PC-9 (cell line): ENCODE results near the gene DHX8. TPM values are rescaled to one million over a fixed set of nuclear protein-coding genes. Genes with fewer than 3 reads are reported as not detected.

Experiments
- BruUV-seq: library from RNA; stranded (reverse); fragments of 400-500 nt; replicated peaks from 2 replicates; lab custom pipeline; 2021; lab: Mats Ljungman, UMichigan
- CTCF ChIA-PET: fragments of 300-600 bp; sonication (Branson Sonifier 250); formaldehyde crosslinking; loops from one replicate; lab custom pipeline; 2022; ENCODE audit warnings: antibody characterized with exemption; lab: Charles Lee
- POLR2A ChIA-PET: fragments of 300-600 bp; sonication (Branson Sonifier 250); formaldehyde crosslinking; loops from one replicate; lab custom pipeline; 2022; ENCODE audit warnings: antibody characterized with exemption; ENCODE audit not compliant: unreplicated experiment; lab: Charles Lee
- DNase-seq, 2 experiments: peaks; one replicate each; pipeline versions ENCODE4 v3.0.0 to v3.0.0-alpha.2; 2015 to 2022; ENCODE audit warnings: mixed read lengths in 1 of 2
- H2AFZ ChIP-seq: fragments of 200-600 bp; sonication (generic); 2 replicates; pipeline ENCODE4 v1.8.1; 2017; ENCODE audit warnings: antibody characterized with exemption
- H3F3A ChIP-seq: fragments of 200-600 bp; sonication (generic); 2 replicates; pipeline ENCODE4 v1.8.1; 2017; ENCODE audit warnings: antibody characterized with exemption, mild to moderate bottlenecking, low read depth; ENCODE audit not compliant: insufficient read depth
- H3K27ac ChIP-seq: fragments of 200-600 bp; sonication (generic); 2 replicates; pipeline ENCODE4 v1.6.1; 2016; ENCODE audit warnings: mixed run types
- H3K27me3 ChIP-seq: fragments of 200-600 bp; sonication (generic); 2 replicates; pipeline ENCODE4 v1.6.1; 2016; ENCODE audit warnings: low read depth, mixed run types; ENCODE audit not compliant: insufficient read depth
- H3K36me3 ChIP-seq: fragments of 200-600 bp; sonication (generic); 2 replicates; pipeline ENCODE4 v1.6.1; 2016; ENCODE audit warnings: low read depth, mixed run types
- H3K4me1 ChIP-seq: fragments of 200-600 bp; sonication (generic); replicated peaks from 2 replicates; pipeline ENCODE4 v1.6.1; 2016; ENCODE audit warnings: mixed run types; ENCODE audit not compliant: insufficient read depth
- H3K4me2 ChIP-seq: fragments of 200-600 bp; sonication (generic); 2 replicates; pipeline ENCODE4 v1.6.1; 2017; ENCODE audit warnings: mixed run types
- H3K4me3 ChIP-seq: fragments of 200-600 bp; sonication (generic); 2 replicates; pipeline ENCODE4 v1.6.1; 2016; ENCODE audit warnings: mixed run types
- H3K79me2 ChIP-seq: fragments of 200-600 bp; sonication (generic); 2 replicates; pipeline ENCODE4 v1.6.1; 2017; ENCODE audit warnings: low read depth, mixed run types
- H3K9me2 ChIP-seq: fragments of 200-600 bp; sonication (generic); 2 replicates; pipeline ENCODE4 v1.8.1; 2017; ENCODE audit warnings: mild to moderate bottlenecking; ENCODE audit not compliant: insufficient read depth
- H3K9me3 ChIP-seq: fragments of 200-600 bp; sonication (generic); 2 replicates; pipeline ENCODE4 v1.8.1; 2016; ENCODE audit warnings: low read depth; ENCODE audit not compliant: insufficient read depth
- H4K20me1 ChIP-seq: fragments of 200-600 bp; sonication (generic); 2 replicates; pipeline ENCODE4 v1.8.1; 2017; ENCODE audit not compliant: insufficient read depth
- CTCF ChIP-seq: fragments of 200-600 bp; sonication (generic); conservative IDR thresholded peaks from 2 replicates; pipeline ENCODE4 v1.6.1; 2017; ENCODE audit warnings: mixed run types, antibody characterized with exemption, mild to moderate bottlenecking, moderate library complexity
- EZH2 ChIP-seq: fragments of 200-600 bp; sonication (generic); IDR thresholded peaks from 2 replicates; pipeline ENCODE4 v1.8.0; 2017; ENCODE audit warnings: antibody characterized with exemption, low read depth
- intact Hi-C: fragments of 100-400 bp; cut with micrococcal nuclease; formaldehyde crosslinking; loops from one replicate; pipeline ENCODE4 v1.10.0; 2022; ENCODE audit not compliant: unreplicated experiment
- total RNA-seq: library from RNA; stranded (reverse); gene quantifications from 2 replicates; pipeline ENCODE4 v1.2.3, GENCODE V29; 2021

DHX8 gene
- total RNA-seq, 1 experiment from 2014 or later = 55.4 TPM

GRCh38 chr17:43558805-43559160, 75.0 kb downstream of the DHX8 start:
- H3K27ac ChIP-seq = no peak overlapping the region
- H3K4me1 ChIP-seq = peaks cover 25% of the 10 kb centered on the region
- CTCF ChIA-PET = no interaction called here
- no peak for DNase-seq
- peaks cover 15% of the 10 kb centered on the region; the same call in 1 of the 2 replicates for H3F3A ChIP-seq
- POLR2A ChIA-PET = no interaction called here
- H3K9me2 ChIP-seq = no peaks in the 10 kb centered on the region
- H3K4me3 ChIP-seq = no peak overlapping the region
- no peaks in the 10 kb centered on the region for H3K9me3 ChIP-seq
- H3K4me2 ChIP-seq = no peak overlapping the region
- no peaks in the 10 kb centered on the region for H4K20me1 ChIP-seq
- H3K36me3 ChIP-seq = no peaks in the 10 kb centered on the region
- TF ChIP-seq CTCF (no peak), EZH2 (no peak)
- intact Hi-C loops = no loop called here
- H2AFZ ChIP-seq = no peak overlapping the region
- H3K79me2 ChIP-seq = no peaks in the 10 kb centered on the region
- H3K27me3 ChIP-seq = no peaks in the 10 kb centered on the region
- no TSS peak for BruUV-seq

- no TSS peak for BruUV-seq
- no peak overlapping the region for H2AFZ ChIP-seq
- H3K4me2 ChIP-seq = no peak overlapping the region
- H3K4me1 ChIP-seq = peaks cover 25% of the 10 kb centered on the region
- H3K36me3 ChIP-seq = no peaks in the 10 kb centered on the region
- ChIA-PET CTCF (no interaction called here), POLR2A (interaction anchor here (0.7 kb wide), 1 partner anchor 916 kb away, joined by 7 read pairs; no protein-coding TSS in a partner anchor)
- intact Hi-C loops = no loop called here
- H3K4me3 ChIP-seq = no peak overlapping the region
- H3F3A ChIP-seq = peaks cover 12% of the 10 kb centered on the region; the same call in 1 of the 2 replicates
- no peaks in the 10 kb centered on the region for H4K20me1 ChIP-seq
- H3K9me2 ChIP-seq = no peaks in the 10 kb centered on the region
- TF ChIP-seq EZH2 = no peak
- no peak for TF ChIP-seq CTCF
- no peaks in the 10 kb centered on the region for H3K9me3 ChIP-seq
- no peaks in the 10 kb centered on the region for H3K79me2 ChIP-seq
- DNase-seq = no peak
- H3K27ac ChIP-seq = no peak overlapping the region
- H3K27me3 ChIP-seq = no peaks in the 10 kb centered on the region
Observed at GRCh38 chr17:43559161-43559816, 75.5 kb downstream of the DHX8 start.

GRCh38 chr17:43560461-43561427, 77.0 kb downstream of the DHX8 start:
- H3K4me2 ChIP-seq = no peak overlapping the region
- no peaks in the 10 kb centered on the region for H3K9me2 ChIP-seq
- no TSS peak for BruUV-seq
- no peak for DNase-seq
- intact Hi-C loops = no loop called here
- no peak overlapping the region for H3K27ac ChIP-seq
- POLR2A ChIA-PET = no interaction called here
- peaks cover 15% of the 10 kb centered on the region for H3K4me1 ChIP-seq
- no peak overlapping the region for H3K4me3 ChIP-seq
- no peak for TF ChIP-seq CTCF
- no peak for TF ChIP-seq EZH2
- no peaks in the 10 kb centered on the region for H3K9me3 ChIP-seq
- no peak overlapping the region for H2AFZ ChIP-seq
- CTCF ChIA-PET = no interaction called here
- H3K27me3 ChIP-seq = no peaks in the 10 kb centered on the region
- H3F3A ChIP-seq = peaks cover 4% of the 10 kb centered on the region; the same call in 1 of the 2 replicates
- no peaks in the 10 kb centered on the region for H3K36me3 ChIP-seq
- H4K20me1 ChIP-seq = no peaks in the 10 kb centered on the region
- no peaks in the 10 kb centered on the region for H3K79me2 ChIP-seq
